Aorta (tissue), 5 donors: ENCODE measurements around the gene AP3B1. TPM values are rescaled to one million over a fixed set of nuclear protein-coding genes. Genes with fewer than 3 reads are reported as not detected.

Experiments
- ATAC-seq: fragments of 200-7000 bp; cut with Tn5 transposase; one replicate; pipeline ENCODE4 v1.9.1; 2022; ENCODE audit warnings: moderate library complexity; ENCODE audit not compliant: low FRiP score
- DNase-seq, 2 donors: peaks; one replicate each; pipeline ENCODE4 v3.0.0-alpha.2; 2020
- H3K27ac ChIP-seq, 2 donors: one replicate each; pipeline ENCODE4 v1.5.1; 2013; ENCODE audit warnings: low read length in 2 of 2, mild to moderate bottlenecking in 2 of 2, moderate library complexity in 2 of 2, control low read depth in 1 of 2, inconsistent platforms in 1 of 2, low read depth in 1 of 2
- H3K27me3 ChIP-seq, 2 donors: one replicate each; pipeline ENCODE4 v1.6.1; 2013; ENCODE audit warnings: control low read depth in 1 of 2, low read length in 1 of 2, mild to moderate bottlenecking in 1 of 2, moderate library complexity in 1 of 2; ENCODE audit not compliant: insufficient read depth in 2 of 2, control insufficient read depth in 1 of 2
- H3K36me3 ChIP-seq, 2 donors: one replicate each; pipeline ENCODE4 v1.6.1; 2013; ENCODE audit warnings: control low read depth in 1 of 2, low read length in 1 of 2, mild to moderate bottlenecking in 1 of 2; ENCODE audit not compliant: insufficient read depth in 2 of 2, control insufficient read depth in 1 of 2
- H3K4me1 ChIP-seq, 2 donors: one replicate each; pipeline ENCODE4 v1.6.1; 2013; ENCODE audit warnings: low read length in 2 of 2, control low read depth in 1 of 2, mild to moderate bottlenecking in 1 of 2, moderate library complexity in 1 of 2; ENCODE audit not compliant: insufficient read depth in 2 of 2, control insufficient read depth in 1 of 2
- H3K4me3 ChIP-seq, 2 donors: one replicate each; pipeline ENCODE4 v1.5.1; 2013; ENCODE audit warnings: low read length in 2 of 2, control low read depth in 1 of 2, mild to moderate bottlenecking in 1 of 2
- H3K9me3 ChIP-seq: one replicate; pipeline ENCODE4 v1.6.1; 2013; ENCODE audit warnings: mild to moderate bottlenecking, low read length; ENCODE audit not compliant: control insufficient read depth
- WGBS, 2 donors: extraction: QIAGEN DNeasy Blood & Tissue Kit; methylation state at CpG; one replicate each; pipeline ENCODE4 v1.1.7; 2013; 5-methylcytosine and 5-hydroxymethylcytosine counted together
- intact Hi-C, 2 donors: fragments of 100-400 bp; cut with DNase I; formaldehyde crosslinking; loops; one replicate each; pipeline versions ENCODE4 v1.14.2 to v1.15.0; 2022
- polyA plus RNA-seq, 2 donors: library from polyadenylated mRNA; stranded (reverse); fragments of 200-250 nt; gene quantifications; one replicate each; pipeline ENCODE4 v1.2.3, GENCODE V29; 2013
- total RNA-seq, 2 donors: library from RNA; stranded (reverse); fragmentation: NEBNext Ultra II Directional; extraction: Animal tissue kit (Norgen Biotek cat#: 25700); gene quantifications; one replicate each; pipeline ENCODE4 v1.2.1, GENCODE V29; 2021
- donor health status: healthy with polysubstance abuse.
- donor health status: Bipolar disorder and iron deficiency.
- donor health status: DM: no; HTN: no; CAD: no.
- donor health status: DM: no; HTN: no; CAD: no.
- donor health status: DM: yes; HTN: yes; CAD: no.

AP3B1 gene
- total and polyA plus RNA-seq, 4 donors: 17.8 to 46.7 (median 37.1) TPM

DNA sequence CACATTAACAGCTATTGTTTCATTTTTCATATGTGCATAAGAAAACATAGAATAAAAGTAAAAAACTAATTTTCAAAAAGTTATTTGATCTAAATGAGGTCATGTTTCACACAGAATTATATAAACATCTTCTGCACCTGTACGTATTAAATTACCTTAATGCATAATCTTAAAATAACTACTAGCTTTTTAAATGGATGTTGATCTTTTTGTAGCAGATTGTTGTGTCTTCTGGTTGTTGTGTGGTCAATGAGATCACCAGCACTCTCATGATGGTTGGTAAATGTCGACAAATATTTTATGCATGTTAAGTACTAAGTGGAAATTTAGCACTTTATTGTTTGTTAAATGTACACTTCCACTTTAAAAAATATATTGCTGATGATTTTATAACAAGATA lies 162.0 kb downstream of the AP3B1 start:
- WGBS, 2 donors: 94 to 95% methylated on average over 2 of the region's 2 CpGs
- DNase-seq (no peak), ATAC-seq (no peak)
- intact Hi-C loops: no loop called here
- no peaks in the 10 kb centered on the region for H3K27me3 ChIP-seq
- no peak overlapping the region for H3K27ac ChIP-seq
- H3K4me3 ChIP-seq: no peak overlapping the region
- no peaks in the 10 kb centered on the region for H3K9me3 ChIP-seq
- H3K36me3 ChIP-seq: no peaks in the 10 kb centered on the region
- no peaks in the 10 kb centered on the region for H3K4me1 ChIP-seq

DNA sequence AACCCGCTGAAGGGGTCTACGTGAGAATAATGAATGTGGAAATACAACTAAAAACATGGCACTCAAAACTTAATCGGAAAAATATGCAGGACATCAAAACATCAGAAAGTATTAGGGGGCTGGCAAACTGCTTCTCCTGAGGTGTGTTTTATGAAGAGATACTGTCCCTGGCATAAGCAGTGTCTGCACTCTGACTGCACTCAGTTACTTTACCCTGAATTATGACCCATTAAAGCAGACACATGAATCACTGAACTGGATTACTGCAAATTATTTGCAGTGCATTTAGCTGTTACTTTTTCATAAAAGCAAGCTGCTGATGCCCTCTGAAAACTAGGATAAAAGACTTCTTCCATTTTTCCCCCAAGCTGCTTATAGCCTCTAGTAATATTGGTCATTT lies 164.9 kb downstream of the AP3B1 start:
- DNase-seq: no peak
- no peaks in the 10 kb centered on the region for H3K36me3 ChIP-seq
- H3K4me1 ChIP-seq: no peaks in the 10 kb centered on the region
- no peak overlapping the region for H3K4me3 ChIP-seq
- ATAC-seq: no peak
- H3K9me3 ChIP-seq: no peaks in the 10 kb centered on the region
- WGBS, 2 donors: 86 to 90% methylated on average over 3 of the region's 3 CpGs
- no peak overlapping the region for H3K27ac ChIP-seq
- H3K27me3 ChIP-seq: no peaks in the 10 kb centered on the region
- intact Hi-C loops: no loop called here

DNA sequence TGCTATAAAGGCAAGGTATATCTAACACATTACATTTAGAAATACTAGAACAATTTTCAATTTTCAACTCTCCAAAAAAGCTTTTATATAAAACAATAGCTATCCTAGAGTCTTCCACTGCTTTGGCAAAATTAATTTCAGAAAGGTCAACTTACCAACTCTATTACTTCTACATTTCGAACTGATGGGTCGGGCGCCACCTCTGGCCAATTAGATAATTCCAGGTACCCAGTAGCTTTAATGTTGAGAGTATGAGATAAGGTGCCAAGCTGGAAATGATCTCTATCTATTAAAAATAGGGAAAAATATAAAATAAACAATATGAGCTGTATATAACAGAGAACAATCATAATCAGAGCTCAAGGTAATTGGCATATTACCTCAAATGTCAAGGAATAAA lies 166.6 kb downstream of the AP3B1 start:
- Histone ChIP-seq H3K27me3 (no peaks in the 10 kb centered on the region), H3K4me1 (no peaks in the 10 kb centered on the region), H3K36me3 (no peaks in the 10 kb centered on the region), H3K27ac (no peak overlapping the region), H3K4me3 (no peak overlapping the region), H3K9me3 (no peaks in the 10 kb centered on the region)
- 87 to 88% methylated on average over 3 of the region's 3 CpGs for WGBS, 2 donors
- ATAC-seq: no peak
- intact Hi-C loops: no loop called here
- DNase-seq: no peak

DNA sequence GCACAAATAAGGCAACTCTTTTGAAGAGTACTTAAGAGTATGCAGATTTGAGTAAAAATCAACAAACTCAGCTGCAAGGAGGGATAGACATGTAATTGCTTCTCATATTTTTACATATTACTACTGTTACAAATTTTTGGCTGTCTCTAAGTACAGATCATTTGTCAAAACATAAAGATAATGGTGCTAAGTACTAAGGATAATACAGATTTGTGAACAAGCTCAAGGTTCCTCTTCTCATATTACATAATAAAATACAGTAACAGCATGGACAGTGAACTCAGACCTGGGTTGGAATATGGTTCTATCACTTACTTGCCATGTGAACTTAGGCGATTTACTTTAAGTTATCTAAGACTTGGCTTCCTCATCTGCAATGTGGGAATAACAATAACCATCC lies 168.0 kb downstream of the AP3B1 start:
- intact Hi-C loops: no loop called here
- Histone ChIP-seq H3K9me3 (no peaks in the 10 kb centered on the region), H3K4me1 (no peaks in the 10 kb centered on the region), H3K36me3 (no peaks in the 10 kb centered on the region), H3K27me3 (no peaks in the 10 kb centered on the region), H3K4me3 (no peak overlapping the region), H3K27ac (no peak overlapping the region)
- ATAC-seq: no peak
- no peak for DNase-seq
- 96% methylated on average over 1 of the region's 1 CpG for WGBS, 2 donors

- no peak for ATAC-seq
- 91 to 95% methylated on average over 1 of the region's 1 CpG for WGBS, 2 donors
Observed at GRCh38 chr5:78116167-78116566, 178.3 kb downstream of the AP3B1 start.

GRCh38 chr5:78113689-78114264 lies 180.7 kb downstream of the AP3B1 start:
- Histone ChIP-seq H3K27me3 (no peaks in the 10 kb centered on the region), H3K36me3 (peaks cover 2% of the 10 kb centered on the region in 2 donors), H3K4me1 (no peaks in the 10 kb centered on the region), H3K27ac (no peak overlapping the region), H3K9me3 (no peaks in the 10 kb centered on the region), H3K4me3 (no peak overlapping the region)
- intact Hi-C loops: no loop called here
- no peak for ATAC-seq
- 82 to 85% methylated on average over 5 of the region's 5 CpGs for WGBS, 2 donors
- DNase-seq: no peak

More at GRCh38 chr5:78116167-78116566, 178.3 kb downstream of the AP3B1 start:
- no peak for DNase-seq
- Histone ChIP-seq H3K9me3 (no peaks in the 10 kb centered on the region), H3K36me3 (peaks cover 0 to 2% of the 10 kb centered on the region in 2 donors), H3K4me1 (no peaks in the 10 kb centered on the region), H3K27me3 (no peaks in the 10 kb centered on the region), H3K27ac (no peak overlapping the region), H3K4me3 (no peak overlapping the region)
- intact Hi-C loops: no loop called here

DNA sequence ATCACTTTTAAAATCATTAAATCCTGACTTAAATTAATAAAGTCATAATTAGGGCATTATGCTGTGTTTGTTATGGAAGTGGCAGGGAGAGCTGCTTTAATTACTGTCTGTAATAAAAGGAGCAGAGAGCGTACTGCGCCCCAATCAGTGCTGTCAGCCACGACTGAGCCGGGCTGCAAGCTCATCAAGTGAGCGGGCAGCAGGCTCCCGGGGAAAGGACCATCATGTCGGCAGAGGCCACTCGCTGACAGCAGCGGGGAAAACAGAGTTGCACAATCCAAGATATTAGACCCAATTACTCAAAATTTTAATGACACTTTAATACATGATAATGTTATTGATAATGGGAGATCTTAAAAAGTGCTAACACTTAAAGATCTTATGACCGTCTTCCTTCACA lies 181.6 kb downstream of the AP3B1 start:
- WGBS, 2 donors: 88 to 91% methylated on average over 10 of the region's 10 CpGs

GRCh38 chr5:78109891-78110324 lies 184.6 kb downstream of the AP3B1 start:
- Histone ChIP-seq H3K27me3 (no peaks in the 10 kb centered on the region), H3K27ac (no peak overlapping the region), H3K36me3 (peaks cover 2% of the 10 kb centered on the region in 2 donors), H3K4me1 (no peaks in the 10 kb centered on the region), H3K9me3 (no peaks in the 10 kb centered on the region), H3K4me3 (no peak overlapping the region)
- 96 to 98% methylated on average over 3 of the region's 3 CpGs for WGBS, 2 donors
- intact Hi-C loops: no loop called here
- ATAC-seq: no peak
- no peak for DNase-seq

More for the DNA sequence above, 181.6 kb downstream of the AP3B1 start:
- DNase-seq (no peak), ATAC-seq (no peak)
- Histone ChIP-seq H3K4me1 (no peaks in the 10 kb centered on the region), H3K27ac (no peak overlapping the region), H3K36me3 (peaks cover 2% of the 10 kb centered on the region in 2 donors), H3K4me3 (no peak overlapping the region), H3K27me3 (no peaks in the 10 kb centered on the region), H3K9me3 (no peaks in the 10 kb centered on the region)
- intact Hi-C loops: no loop called here

- ATAC-seq: no peak
- no peaks in the 10 kb centered on the region for H3K9me3 ChIP-seq
Observed at GRCh38 chr5:78108564-78108963, 185.9 kb downstream of the AP3B1 start.

More at GRCh38 chr5:78108564-78108963, 185.9 kb downstream of the AP3B1 start:
- Histone ChIP-seq H3K4me1 (no peaks in the 10 kb centered on the region), H3K4me3 (no peak overlapping the region), H3K27me3 (no peaks in the 10 kb centered on the region), H3K27ac (no peak overlapping the region), H3K36me3 (peaks cover under 1 to 2% of the 10 kb centered on the region in 2 donors)
- WGBS, 2 donors: 73 to 83% methylated on average over 3 of the region's 3 CpGs
- no peak for DNase-seq
- intact Hi-C loops: no loop called here
